Measurements from ENCODE around the gene PRH2. TPM values are rescaled to one million over a fixed set of nuclear protein-coding genes. Genes with fewer than 3 reads are reported as not detected.

The PRH2 gene
- total RNA-seq, 1 experiment from 2014 or later = 0.52 TPM

DNA sequence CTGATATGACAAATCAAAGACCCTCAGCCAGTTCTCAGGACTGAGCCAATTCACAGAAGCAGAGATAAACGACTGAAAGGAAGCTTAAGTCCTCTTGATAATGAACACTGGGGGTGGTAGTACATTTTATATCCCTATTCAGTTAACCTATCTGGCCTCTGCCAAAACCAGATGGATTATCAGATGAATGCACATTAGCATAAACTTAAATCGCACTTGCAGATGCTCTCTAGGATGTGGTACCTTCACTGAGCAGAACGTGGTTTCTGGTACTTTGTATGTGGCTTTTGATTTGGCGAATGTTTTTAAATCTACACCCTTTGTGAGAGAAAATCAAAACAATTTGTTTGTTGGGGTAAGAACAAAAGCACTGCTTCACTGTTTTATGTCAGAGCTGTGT, 31.2 kb downstream of the PRH2 start (continued):
- TF ChIP-seq, protein P1, sequence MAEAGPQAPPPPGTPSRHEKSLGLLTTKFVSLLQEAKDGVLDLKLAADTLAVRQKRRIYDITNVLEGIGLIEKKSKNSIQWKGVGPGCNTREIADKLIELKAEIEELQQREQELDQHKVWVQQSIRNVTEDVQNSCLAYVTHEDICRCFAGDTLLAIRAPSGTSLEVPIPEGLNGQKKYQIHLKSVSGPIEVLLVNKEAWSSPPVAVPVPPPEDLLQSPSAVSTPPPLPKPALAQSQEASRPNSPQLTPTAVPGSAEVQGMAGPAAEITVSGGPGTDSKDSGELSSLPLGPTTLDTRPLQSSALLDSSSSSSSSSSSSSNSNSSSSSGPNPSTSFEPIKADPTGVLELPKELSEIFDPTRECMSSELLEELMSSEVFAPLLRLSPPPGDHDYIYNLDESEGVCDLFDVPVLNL (CRISPR knock-in tag; IDR thresholded peaks at IDR 0.05; ENCODE audit: borderline replicate concordance, low read depth) = no peak

DNA sequence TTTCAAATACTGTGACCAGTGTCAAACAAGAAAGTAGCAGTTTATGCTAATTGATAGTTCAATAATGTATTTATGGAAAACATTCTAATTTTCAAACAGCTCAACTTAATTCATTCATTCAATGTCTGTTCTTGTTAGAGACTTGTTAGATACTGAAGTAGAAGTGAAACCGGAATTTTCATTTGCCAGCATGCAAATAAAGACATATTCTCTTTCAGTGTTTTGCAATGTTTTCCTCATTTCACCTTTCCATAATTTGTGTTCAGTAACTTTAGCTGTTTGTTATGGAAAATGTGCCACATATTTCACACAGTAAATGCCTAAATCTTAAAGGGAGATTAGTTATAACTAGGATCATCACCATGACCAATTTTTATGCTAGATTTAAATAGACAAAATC, 36.4 kb downstream of the PRH2 start:
- ATAC-seq (no peak), DNase-seq (ENCODE audit: low spot score) (no peak)
- Mint-ChIP-seq H3K4me3 (no peak overlapping the region), H3K4me1 (no peaks in the 10 kb centered on the region), H3K27me3 (ENCODE audit: low read depth) (no peaks in the 10 kb centered on the region), H3K27ac (no peak overlapping the region), H3K36me3 (peaks cover 4% of the 10 kb centered on the region; the same call in 1 of the 2 replicates), H3K9me3 (peaks cover 9% of the 10 kb centered on the region)
- ChIA-PET CTCF (no interaction called here), POLR2A (no interaction called here)
- TF ChIP-seq, protein P2, sequence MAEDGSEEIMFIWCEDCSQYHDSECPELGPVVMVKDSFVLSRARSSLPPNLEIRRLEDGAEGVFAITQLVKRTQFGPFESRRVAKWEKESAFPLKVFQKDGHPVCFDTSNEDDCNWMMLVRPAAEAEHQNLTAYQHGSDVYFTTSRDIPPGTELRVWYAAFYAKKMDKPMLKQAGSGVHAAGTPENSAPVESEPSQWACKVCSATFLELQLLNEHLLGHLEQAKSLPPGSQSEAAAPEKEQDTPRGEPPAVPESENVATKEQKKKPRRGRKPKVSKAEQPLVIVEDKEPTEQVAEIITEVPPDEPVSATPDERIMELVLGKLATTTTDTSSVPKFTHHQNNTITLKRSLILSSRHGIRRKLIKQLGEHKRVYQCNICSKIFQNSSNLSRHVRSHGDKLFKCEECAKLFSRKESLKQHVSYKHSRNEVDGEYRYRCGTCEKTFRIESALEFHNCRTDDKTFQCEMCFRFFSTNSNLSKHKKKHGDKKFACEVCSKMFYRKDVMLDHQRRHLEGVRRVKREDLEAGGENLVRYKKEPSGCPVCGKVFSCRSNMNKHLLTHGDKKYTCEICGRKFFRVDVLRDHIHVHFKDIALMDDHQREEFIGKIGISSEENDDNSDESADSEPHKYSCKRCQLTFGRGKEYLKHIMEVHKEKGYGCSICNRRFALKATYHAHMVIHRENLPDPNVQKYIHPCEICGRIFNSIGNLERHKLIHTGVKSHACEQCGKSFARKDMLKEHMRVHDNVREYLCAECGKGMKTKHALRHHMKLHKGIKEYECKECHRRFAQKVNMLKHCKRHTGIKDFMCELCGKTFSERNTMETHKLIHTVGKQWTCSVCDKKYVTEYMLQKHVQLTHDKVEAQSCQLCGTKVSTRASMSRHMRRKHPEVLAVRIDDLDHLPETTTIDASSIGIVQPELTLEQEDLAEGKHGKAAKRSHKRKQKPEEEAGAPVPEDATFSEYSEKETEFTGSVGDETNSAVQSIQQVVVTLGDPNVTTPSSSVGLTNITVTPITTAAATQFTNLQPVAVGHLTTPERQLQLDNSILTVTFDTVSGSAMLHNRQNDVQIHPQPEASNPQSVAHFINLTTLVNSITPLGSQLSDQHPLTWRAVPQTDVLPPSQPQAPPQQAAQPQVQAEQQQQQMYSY (CRISPR knock-in tag; IDR thresholded peaks at IDR 0.05) = no peak
- no peak for TF ChIP-seq PRRX2 (CRISPR knock-in tag; IDR thresholded peaks at IDR 0.05)
- TF ChIP-seq IRF2 (CRISPR knock-in tag; IDR thresholded peaks at IDR 0.05; ENCODE audit: borderline replicate concordance, low read depth) = no peak
- TF ChIP-seq ZNF396 (CRISPR knock-in tag; IDR thresholded peaks at IDR 0.05; ENCODE audit: borderline replicate concordance) = no peak
- no peak for TF ChIP-seq ZBTB21 (CRISPR knock-in tag; IDR thresholded peaks at IDR 0.05; ENCODE audit: borderline replicate concordance)
- TF ChIP-seq ZNF219 (CRISPR knock-in tag; IDR thresholded peaks at IDR 0.05; ENCODE audit: borderline replicate concordance) = no peak
- TF ChIP-seq ZNF121 (CRISPR knock-in tag; IDR thresholded peaks at IDR 0.05) = no peak
- TF ChIP-seq, protein P3, sequence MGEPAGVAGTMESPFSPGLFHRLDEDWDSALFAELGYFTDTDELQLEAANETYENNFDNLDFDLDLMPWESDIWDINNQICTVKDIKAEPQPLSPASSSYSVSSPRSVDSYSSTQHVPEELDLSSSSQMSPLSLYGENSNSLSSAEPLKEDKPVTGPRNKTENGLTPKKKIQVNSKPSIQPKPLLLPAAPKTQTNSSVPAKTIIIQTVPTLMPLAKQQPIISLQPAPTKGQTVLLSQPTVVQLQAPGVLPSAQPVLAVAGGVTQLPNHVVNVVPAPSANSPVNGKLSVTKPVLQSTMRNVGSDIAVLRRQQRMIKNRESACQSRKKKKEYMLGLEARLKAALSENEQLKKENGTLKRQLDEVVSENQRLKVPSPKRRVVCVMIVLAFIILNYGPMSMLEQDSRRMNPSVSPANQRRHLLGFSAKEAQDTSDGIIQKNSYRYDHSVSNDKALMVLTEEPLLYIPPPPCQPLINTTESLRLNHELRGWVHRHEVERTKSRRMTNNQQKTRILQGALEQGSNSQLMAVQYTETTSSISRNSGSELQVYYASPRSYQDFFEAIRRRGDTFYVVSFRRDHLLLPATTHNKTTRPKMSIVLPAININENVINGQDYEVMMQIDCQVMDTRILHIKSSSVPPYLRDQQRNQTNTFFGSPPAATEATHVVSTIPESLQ (CRISPR knock-in tag; IDR thresholded peaks at IDR 0.05) = no peak
- no peak for TF ChIP-seq NFATC4 (CRISPR knock-in tag; IDR thresholded peaks at IDR 0.05)
- no peak for TF ChIP-seq TEAD1 (CRISPR knock-in tag; IDR thresholded peaks at IDR 0.05)
- TF ChIP-seq, protein P4, sequence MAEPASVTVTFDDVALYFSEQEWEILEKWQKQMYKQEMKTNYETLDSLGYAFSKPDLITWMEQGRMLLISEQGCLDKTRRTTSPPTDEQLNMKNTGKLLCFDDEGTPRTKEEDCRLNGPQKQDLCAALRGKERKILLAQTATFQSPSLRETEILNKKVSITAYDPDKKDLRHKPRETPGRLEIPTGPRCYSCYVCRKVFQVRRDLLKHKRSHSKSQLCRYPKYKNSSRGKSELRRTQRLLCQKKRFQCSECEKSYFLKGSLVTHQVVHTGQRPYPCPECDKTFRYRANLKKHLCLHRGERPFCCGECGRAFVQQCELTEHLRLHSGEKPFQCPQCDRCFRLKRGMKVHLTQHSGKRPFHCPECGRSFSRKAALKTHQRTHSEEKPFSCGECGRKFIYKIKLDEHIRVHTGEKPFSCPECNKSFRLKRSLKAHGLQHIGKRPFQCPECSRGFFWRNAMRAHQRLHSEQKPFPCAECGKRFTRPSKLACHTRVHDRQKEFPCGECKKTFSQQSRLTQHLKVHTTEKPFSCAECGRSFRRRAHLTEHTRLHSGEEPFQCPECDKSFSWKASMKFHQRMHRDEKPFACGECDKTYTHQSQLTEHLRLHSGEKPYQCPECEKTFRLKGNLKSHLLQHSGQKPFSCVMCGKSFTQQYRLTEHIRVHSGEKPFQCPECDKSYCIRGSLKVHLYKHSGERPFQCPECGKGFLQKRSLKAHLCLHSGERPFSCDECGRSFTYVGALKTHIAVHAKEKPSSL (CRISPR knock-in tag; conservative IDR thresholded peaks at IDR 0.05) = no peak
- TF ChIP-seq, protein P5, sequence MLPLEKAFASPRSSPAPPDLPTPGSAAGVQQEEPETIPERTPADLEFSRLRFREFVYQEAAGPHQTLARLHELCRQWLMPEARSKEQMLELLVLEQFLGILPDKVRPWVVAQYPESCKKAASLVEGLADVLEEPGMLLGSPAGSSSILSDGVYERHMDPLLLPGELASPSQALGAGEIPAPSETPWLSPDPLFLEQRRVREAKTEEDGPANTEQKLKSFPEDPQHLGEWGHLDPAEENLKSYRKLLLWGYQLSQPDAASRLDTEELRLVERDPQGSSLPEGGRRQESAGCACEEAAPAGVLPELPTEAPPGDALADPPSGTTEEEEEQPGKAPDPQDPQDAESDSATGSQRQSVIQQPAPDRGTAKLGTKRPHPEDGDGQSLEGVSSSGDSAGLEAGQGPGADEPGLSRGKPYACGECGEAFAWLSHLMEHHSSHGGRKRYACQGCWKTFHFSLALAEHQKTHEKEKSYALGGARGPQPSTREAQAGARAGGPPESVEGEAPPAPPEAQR (CRISPR knock-in tag; IDR thresholded peaks at IDR 0.05) = no peak
- TF ChIP-seq, protein P6, sequence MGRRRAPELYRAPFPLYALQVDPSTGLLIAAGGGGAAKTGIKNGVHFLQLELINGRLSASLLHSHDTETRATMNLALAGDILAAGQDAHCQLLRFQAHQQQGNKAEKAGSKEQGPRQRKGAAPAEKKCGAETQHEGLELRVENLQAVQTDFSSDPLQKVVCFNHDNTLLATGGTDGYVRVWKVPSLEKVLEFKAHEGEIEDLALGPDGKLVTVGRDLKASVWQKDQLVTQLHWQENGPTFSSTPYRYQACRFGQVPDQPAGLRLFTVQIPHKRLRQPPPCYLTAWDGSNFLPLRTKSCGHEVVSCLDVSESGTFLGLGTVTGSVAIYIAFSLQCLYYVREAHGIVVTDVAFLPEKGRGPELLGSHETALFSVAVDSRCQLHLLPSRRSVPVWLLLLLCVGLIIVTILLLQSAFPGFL (CRISPR knock-in tag; IDR thresholded peaks at IDR 0.05; ENCODE audit: borderline replicate concordance) = no peak
- TF ChIP-seq RORB (CRISPR knock-in tag; IDR thresholded peaks at IDR 0.05) = no peak
- no peak for TF ChIP-seq SMAD3 (CRISPR knock-in tag; IDR thresholded peaks at IDR 0.05; ENCODE audit: borderline replicate concordance)
- TF ChIP-seq, protein P7, sequence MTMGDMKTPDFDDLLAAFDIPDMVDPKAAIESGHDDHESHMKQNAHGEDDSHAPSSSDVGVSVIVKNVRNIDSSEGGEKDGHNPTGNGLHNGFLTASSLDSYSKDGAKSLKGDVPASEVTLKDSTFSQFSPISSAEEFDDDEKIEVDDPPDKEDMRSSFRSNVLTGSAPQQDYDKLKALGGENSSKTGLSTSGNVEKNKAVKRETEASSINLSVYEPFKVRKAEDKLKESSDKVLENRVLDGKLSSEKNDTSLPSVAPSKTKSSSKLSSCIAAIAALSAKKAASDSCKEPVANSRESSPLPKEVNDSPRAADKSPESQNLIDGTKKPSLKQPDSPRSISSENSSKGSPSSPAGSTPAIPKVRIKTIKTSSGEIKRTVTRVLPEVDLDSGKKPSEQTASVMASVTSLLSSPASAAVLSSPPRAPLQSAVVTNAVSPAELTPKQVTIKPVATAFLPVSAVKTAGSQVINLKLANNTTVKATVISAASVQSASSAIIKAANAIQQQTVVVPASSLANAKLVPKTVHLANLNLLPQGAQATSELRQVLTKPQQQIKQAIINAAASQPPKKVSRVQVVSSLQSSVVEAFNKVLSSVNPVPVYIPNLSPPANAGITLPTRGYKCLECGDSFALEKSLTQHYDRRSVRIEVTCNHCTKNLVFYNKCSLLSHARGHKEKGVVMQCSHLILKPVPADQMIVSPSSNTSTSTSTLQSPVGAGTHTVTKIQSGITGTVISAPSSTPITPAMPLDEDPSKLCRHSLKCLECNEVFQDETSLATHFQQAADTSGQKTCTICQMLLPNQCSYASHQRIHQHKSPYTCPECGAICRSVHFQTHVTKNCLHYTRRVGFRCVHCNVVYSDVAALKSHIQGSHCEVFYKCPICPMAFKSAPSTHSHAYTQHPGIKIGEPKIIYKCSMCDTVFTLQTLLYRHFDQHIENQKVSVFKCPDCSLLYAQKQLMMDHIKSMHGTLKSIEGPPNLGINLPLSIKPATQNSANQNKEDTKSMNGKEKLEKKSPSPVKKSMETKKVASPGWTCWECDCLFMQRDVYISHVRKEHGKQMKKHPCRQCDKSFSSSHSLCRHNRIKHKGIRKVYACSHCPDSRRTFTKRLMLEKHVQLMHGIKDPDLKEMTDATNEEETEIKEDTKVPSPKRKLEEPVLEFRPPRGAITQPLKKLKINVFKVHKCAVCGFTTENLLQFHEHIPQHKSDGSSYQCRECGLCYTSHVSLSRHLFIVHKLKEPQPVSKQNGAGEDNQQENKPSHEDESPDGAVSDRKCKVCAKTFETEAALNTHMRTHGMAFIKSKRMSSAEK (CRISPR knock-in tag; IDR thresholded peaks at IDR 0.05; ENCODE audit: borderline replicate concordance) = no peak
- TF ChIP-seq, protein P8, sequence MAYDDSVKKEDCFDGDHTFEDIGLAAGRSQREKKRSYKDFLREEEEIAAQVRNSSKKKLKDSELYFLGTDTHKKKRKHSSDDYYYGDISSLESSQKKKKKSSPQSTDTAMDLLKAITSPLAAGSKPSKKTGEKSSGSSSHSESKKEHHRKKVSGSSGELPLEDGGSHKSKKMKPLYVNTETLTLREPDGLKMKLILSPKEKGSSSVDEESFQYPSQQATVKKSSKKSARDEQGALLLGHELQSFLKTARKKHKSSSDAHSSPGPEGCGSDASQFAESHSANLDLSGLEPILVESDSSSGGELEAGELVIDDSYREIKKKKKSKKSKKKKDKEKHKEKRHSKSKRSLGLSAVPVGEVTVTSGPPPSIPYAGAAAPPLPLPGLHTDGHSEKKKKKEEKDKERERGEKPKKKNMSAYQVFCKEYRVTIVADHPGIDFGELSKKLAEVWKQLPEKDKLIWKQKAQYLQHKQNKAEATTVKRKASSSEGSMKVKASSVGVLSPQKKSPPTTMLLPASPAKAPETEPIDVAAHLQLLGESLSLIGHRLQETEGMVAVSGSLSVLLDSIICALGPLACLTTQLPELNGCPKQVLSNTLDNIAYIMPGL (CRISPR knock-in tag; IDR thresholded peaks at IDR 0.05) = no peak

Measured in WTC11 (cell line).